CD4-positive, alpha-beta T cell treated with Interleukin-21 for 1 hour (primary cell): Measurements from ENCODE around the gene SHROOM3.

ENCODE experiments used
- DNase-seq: peaks from one replicate; pipeline ENCODE4 v3.0.0-alpha.2; 2020

SHROOM3 gene

GRCh38 chr4:76799140-76799539 lies 364.1 kb downstream of the SHROOM3 start:
- DNase-seq, result no peak

GRCh38 chr4:76799718-76800117 lies 364.7 kb downstream of the SHROOM3 start:
- DNase-seq, result no peak

- no peak for DNase-seq
Observed at GRCh38 chr4:76800902-76801301, 365.9 kb downstream of the SHROOM3 start.

GRCh38 chr4:76801621-76802235 lies 366.7 kb downstream of the SHROOM3 start:
- no peak for DNase-seq

GRCh38 chr4:76802236-76803021 lies 367.4 kb downstream of the SHROOM3 start:
- DNase-seq, result no peak

- DNase-seq, result no peak
Observed at GRCh38 chr4:76803522-76803921, 368.5 kb downstream of the SHROOM3 start.

GRCh38 chr4:76804096-76804495 lies 369.1 kb downstream of the SHROOM3 start:
- DNase-seq, result no peak

GRCh38 chr4:76806346-76806745 lies 371.3 kb downstream of the SHROOM3 start:
- DNase-seq, result no peak

GRCh38 chr4:76806757-76807156 lies 371.7 kb downstream of the SHROOM3 start:
- DNase-seq, result no peak

- DNase-seq, result no peak
Observed at GRCh38 chr4:76809594-76810305, 374.7 kb downstream of the SHROOM3 start.

GRCh38 chr4:76811604-76812412 lies 376.8 kb downstream of the SHROOM3 start:
- DNase-seq, result no peak

- no peak for DNase-seq
Observed at GRCh38 chr4:76813070-76813469, 378.0 kb downstream of the SHROOM3 start.

- DNase-seq, result no peak
Observed at GRCh38 chr4:76821641-76822040, 386.6 kb downstream of the SHROOM3 start.

GRCh38 chr4:76822303-76822702 lies 387.3 kb downstream of the SHROOM3 start:
- no peak for DNase-seq

- no peak for DNase-seq
Observed at GRCh38 chr4:76823495-76823894, 388.5 kb downstream of the SHROOM3 start.

GRCh38 chr4:76830612-76830963 lies 395.6 kb downstream of the SHROOM3 start:
- no peak for DNase-seq

GRCh38 chr4:76830964-76831703 lies 396.1 kb downstream of the SHROOM3 start:
- DNase-seq, result no peak

GRCh38 chr4:76831711-76832373 lies 396.8 kb downstream of the SHROOM3 start:
- DNase-seq, result no peak
